Left lobe of liver (tissue), 2 donors: ENCODE measurements around the gene LINC00237. TPM values are rescaled to one million over a fixed set of nuclear protein-coding genes. Genes with fewer than 3 reads are reported as not detected.

Experiments used
- ATAC-seq: fragments of 200-7000 bp; cut with Tn5 transposase; one replicate; pipeline ENCODE4 v1.9.1; 2020; ENCODE audit warnings: mild to moderate bottlenecking, moderate library complexity
- DNase-seq: peaks from one replicate; pipeline ENCODE4 v3.0.0-alpha.2; 2020; ENCODE audit warnings: low spot score
- total RNA-seq: library from RNA; stranded (reverse); gene quantifications from one replicate; pipeline ENCODE4 v1.2.1, GENCODE V29; 2021
- donor health status: DM: no; HTN: no; CAD: no; lungs with moderate emphysema.
- donor health status: DM: no; HTN: yes; CAD: no.

The LINC00237 gene
- not detected for total RNA-seq

GRCh38 chr20:21106171-21107017 lies at the start of gene LINC00237:
TSS of gene LINC00237 (minus strand) at chr20:21106358.
- ATAC-seq = no peak
- DNase-seq = no peak

GRCh38 chr20:21155268-21155667 lies 49.1 kb upstream of the LINC00237 start:
- no peak for DNase-seq
- ATAC-seq = no peak

DNA sequence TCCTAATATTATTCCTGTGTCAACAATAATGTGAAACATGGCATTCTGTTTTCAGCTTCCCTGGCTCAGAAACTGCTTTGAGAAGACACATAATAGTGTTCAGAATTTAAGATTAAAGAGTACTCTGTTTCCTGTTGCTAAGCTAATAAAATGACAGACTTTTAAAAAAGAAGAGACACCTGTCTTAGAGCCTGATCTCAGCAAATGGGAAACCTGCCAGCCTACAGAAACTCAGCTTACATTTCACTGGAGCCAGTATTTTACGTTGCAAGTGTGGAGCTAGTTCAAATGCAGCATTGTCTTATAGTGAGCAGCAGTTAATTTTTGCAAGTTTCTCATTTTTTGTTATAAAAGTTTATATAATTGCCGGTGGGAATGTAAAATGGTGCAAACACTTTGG lies 48.5 kb upstream of the LINC00237 start:
- no peak for ATAC-seq
- no peak for DNase-seq

DNA sequence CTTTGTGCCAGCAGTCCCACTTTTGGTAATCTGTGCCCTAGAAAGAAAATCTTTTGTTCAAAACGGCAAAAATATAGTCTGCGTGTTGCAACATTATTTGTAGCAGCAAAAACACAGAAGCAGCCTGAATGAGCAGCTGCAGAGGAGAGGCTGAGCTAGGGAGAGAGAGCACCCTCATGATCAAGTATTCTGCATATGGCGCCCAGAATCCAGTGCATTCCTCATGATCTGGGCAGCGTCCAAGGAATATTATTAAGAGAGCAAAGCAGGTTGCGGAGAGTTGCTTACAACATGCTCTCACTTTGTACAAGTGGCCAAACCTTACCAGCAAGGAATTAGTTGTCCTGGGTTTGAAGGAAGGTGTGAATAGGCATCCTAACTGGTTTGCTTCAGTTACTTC lies 45.6 kb upstream of the LINC00237 start:
- DNase-seq = no peak

DNA sequence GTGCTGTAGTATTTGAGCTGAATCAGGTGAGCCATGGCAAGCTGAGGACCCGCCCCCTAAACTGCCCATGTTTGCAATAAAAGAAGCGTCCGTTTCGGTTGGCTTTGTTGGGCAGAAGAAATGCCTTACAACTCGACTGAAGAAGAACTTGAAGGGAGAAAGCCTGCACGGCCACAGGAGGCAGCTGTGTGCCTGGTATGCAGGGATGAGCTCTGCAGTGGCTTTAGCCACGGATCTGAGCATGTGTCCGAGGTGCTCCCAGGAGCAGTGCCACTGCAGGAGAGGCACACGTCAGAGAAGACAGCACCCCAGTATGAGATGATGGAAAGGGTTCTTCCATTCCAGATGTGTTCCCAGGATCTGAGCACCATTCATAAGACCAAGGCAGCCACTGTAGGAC lies 43.2 kb upstream of the LINC00237 start:
- DNase-seq (no peak), ATAC-seq (no peak)

More for the DNA sequence above, 45.6 kb upstream of the LINC00237 start:
- no peak for ATAC-seq

DNA sequence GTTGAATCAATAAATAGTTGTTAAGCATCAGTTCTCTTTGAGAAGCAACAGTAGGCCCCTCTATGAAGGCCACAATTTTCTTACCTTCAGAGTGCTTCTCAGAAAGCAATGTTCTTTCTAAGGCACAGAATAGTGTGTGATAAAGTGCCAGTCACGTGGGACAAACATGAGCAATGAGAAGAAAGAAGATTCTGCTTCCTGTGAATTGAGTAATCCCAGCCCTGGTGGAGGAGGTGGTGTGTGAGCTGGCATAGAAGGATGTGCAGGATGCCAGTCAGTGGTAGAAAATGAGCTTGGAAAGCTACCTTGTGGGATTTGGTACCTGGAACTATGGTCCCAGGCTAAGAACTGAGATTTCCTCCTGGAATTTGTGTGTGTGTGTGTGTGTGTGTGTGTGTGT lies 41.4 kb upstream of the LINC00237 start:
- DNase-seq (no peak), ATAC-seq (no peak)

- DNase-seq (no peak), ATAC-seq (no peak)
Observed at GRCh38 chr20:21146215-21146614, 40.1 kb upstream of the LINC00237 start.

- DNase-seq (no peak), ATAC-seq (no peak)
Observed at GRCh38 chr20:21145424-21145823, 39.3 kb upstream of the LINC00237 start.

DNA sequence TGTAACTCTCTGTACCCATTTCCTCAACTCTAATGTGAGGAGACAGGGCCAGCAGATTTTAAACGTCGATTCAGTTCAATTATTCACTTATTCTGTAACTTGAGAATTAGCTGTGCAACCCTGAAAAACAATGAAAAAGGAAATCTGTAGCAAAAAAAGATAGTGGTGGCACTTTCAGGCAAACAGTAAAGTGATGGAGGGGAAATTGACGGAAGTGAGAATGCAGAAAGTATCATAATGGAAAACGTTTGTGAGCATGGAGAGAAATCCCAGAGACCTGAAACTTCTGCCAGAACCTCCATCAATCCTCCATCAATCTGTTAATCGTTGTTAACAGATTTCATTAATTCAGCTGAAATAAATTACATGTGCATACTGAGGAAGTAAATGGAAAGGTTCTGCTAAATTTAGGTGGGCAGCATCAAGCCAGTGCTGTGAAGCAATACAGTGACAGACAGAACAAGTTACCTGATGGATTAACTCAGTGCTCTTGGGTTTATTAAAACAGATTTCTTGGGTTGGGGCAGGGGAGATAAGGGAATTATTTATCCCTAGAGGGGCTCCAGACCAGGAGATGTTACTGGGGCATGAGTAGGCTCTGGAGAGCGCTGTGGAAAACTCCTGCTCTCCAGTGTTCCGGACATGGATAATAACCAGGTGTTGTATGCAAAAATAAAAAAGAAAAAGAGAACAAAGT lies 37.2 kb upstream of the LINC00237 start:
- ATAC-seq = no peak

DNA sequence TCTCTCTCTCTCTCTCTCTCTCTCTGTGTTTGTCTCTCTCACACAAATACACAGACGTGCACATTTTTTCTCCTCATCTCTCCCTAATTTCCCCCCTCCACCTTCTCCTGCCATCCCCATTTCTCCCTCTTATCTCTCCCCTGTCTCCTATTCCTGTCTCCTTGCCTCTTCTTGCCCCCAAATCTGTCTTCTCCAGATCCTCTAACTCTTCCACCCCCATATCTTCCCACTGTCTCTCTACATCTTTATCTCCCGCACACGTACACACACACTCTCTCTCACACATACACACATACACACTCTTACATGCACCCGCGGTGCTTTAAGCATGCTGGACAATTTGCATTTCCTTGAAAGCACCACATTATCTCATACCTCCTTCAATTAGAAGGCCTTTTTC lies 35.7 kb upstream of the LINC00237 start:
- DNase-seq = no peak
- ATAC-seq = no peak

More for the DNA sequence above, 37.2 kb upstream of the LINC00237 start:
- DNase-seq = no peak

- DNase-seq = no peak
- ATAC-seq = no peak
Observed at GRCh38 chr20:21139881-21140566, 33.9 kb upstream of the LINC00237 start.

DNA sequence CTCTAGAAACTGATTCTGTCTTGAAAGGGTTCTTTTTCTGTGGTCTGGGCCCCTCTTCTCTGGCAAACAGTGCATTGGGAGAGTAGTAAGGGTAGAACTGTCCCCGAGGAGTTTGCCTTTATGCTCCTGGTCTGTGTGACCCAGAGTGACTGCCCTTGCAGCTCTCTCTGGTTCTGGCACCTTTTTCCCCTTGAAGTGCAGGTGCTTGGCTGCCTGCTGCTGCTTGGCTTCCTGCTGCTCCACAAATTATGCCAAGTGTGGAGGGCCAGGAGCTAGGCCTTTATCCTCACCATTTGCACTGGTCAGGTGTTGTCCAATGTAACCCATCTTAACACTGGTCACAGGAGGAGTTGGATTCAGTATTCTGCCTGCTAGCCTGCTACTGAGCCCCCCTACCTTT lies 30.9 kb upstream of the LINC00237 start:
- ATAC-seq (no peak), DNase-seq (no peak)

DNA sequence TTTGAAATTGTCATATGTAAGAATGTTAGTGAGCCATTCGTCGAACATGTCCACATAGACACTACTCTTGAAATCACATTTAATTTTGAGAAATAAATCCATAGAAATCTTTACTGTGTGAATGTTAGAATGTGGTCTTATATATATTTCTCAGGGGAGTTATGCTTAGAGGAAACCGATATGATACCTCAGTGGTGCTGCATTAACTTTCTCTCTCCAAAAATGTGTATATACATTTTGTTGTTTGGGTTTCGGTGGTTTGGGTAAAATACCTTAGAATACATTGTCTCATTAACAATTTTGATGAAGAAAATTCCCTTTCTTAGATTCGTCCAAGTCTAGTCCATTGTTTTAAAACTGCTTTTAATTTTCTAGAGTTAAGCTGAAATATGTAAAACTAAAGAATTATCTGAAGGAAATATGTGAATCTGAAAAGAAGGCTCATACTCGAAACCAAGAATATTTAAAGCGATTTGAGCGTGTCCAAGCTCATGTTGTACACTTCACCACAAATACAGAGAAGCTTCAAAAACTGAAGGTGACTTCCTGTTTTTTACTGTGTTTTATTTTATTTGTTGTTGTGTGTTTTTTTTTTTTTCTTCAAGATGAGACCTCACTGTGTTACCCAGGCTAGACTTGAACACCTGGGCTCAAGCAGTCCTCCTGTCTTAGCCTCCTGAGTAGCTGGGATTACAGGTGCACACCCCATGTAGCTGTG lies 30.0 kb upstream of the LINC00237 start:
- ATAC-seq (no peak), DNase-seq (no peak)

GRCh38 chr20:21134883-21135493 lies 28.8 kb upstream of the LINC00237 start:
- ATAC-seq = no peak

DNA sequence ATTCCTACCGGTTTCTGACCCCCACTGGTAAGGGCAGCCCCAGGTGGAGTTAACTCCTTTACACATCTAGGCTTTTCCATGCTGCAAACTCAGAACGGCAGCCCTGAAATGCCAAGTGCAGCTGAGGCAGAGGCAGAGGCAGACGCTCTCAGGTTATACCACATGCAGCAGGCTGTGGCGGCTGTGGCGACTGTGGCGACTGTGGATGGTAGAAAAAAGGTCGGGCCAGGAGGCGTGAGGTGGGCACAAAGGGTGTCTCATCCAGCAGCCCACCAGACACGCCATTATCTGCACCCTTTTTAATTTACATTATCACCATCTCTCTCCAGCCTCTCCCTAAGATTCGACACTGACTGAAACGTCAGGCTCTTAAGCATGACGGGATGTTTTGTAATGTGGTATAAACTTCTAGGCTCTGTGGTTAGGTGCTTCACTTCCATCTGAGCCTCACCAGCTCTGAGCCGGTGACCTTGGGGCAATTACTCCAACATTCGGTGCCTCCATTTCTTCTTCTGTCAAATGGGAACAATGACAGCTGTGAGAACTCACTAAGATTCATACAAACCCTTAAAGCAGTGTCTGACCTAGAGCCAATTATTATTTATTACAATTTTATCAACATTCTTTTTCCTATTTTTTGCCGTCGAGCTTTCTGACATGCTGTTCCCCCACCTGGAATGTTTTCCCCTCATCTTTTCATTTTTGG lies 27.9 kb upstream of the LINC00237 start:
- no peak for ATAC-seq
- DNase-seq = no peak

More at GRCh38 chr20:21134883-21135493, 28.8 kb upstream of the LINC00237 start:
- no peak for DNase-seq

GRCh38 chr20:21133404-21133803 lies 27.2 kb upstream of the LINC00237 start:
- ATAC-seq = no peak
- no peak for DNase-seq

DNA sequence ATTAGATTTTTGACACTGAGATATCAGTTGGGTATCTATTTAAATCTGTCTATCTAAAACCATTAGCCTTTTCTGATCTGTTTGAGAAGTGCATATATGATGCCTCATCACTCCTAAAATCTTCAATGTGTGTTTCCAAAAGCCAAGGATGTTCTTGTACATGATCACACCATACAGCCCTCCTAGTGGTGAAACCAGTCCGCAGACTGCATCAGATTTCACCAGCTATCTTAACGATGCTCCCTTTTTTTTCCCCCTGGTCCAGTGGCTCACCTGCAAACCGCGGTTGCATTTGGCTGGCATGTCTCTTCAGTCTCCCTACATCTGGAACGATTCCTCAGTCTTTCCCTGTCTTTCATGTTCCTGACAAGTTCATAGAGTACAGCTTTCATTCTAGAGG lies 23.7 kb upstream of the LINC00237 start:
- no peak for ATAC-seq
- DNase-seq = no peak

DNA sequence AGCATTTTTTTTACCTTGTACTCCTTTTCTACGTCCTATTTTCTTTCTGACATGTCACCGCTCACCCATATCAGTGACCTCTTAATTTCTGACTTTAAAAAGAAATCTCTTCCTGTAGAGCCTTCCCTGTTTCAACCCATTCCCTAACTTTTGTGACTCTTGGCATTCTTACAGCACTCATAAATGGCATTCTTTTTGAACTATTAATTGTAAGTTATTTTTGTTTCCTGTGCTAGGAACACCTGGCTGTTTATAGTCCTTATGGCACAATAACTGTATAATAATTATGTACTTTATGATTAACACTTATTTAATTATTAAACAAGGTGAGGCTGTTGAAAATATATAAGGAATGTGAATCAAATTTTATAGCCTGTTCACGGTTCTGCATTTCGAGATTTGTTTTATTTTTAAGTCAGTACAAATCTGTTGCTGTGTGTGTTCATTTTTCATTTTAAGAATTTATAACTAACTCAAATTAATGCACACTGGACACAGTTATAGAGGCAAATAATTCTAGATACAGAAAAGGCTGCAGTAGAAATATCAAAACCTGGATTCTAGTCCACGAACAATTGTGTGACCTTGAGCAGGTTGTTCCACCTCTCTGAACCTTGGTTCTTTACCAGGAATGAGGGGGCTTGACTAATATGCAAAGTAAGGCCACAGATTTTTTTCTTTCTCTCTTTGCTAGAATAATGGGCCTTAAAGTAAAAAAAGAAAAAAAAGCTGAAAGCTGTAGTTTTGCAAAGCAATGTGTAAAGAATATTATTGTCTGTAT lies 21.2 kb upstream of the LINC00237 start:
- no peak for DNase-seq
- no peak for ATAC-seq

DNA sequence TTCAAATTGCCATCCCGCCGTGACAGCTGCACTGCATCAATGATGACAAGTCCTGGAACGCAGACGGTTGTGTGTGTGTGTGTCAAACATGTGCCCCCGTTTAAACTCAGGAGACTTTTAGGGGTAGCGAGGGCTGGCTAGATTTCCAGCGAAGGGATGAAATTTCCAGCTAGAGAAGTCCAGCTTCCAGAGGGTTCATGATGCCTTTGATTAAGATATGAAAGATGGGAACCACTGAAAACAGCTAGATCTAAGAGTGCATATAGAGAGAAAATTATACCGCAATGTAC lies 20.4 kb upstream of the LINC00237 start:
- no peak for DNase-seq

More for the DNA sequence above, 20.4 kb upstream of the LINC00237 start:
- ATAC-seq = no peak
